ENCODE data around the gene FANCD2.

DNA sequence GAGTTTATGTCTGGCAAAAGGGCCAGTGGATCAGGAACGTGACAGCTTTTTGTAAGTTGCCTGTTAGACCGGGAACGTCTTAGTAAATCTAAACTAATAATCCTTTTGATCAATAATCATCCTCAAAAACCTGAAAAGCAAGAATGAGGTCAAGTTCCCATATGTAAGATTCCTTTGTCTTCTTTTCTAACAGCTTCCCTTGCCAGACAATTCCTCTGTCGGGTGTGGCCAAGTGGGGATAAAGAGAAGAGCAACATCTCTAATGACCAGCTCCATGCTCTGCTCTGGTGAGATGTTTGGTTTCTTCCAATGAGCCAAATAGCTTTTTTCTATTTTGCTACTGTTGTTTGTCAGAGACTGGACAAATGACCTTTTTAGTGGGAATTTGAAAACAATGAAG lies 62.0 kb downstream of the FANCD2 start:
- TF ChIP-seq POLR2A (IDR thresholded peaks at IDR 0.05; ENCODE audit: low read depth, low read length) (no peak), TAF1 (IDR thresholded peaks at IDR 0.05; ENCODE audit: borderline replicate concordance, low read depth, low read length) (no peak)

All from GM12892 (cell line).